SK-N-SH (cell line): ENCODE measurements around the gene ARHGEF10L. TPM values are rescaled to one million over a fixed set of nuclear protein-coding genes. Genes with fewer than 3 reads are reported as not detected.

Experiments
- CTCF ChIA-PET: fragments of 300-600, 350-600 bp; formaldehyde crosslinking; extraction: SDS; loops from one replicate; lab custom pipeline; 2021; lab: Yijun Ruan, JAX
- POLR2A ChIA-PET: fragments of 350-600 bp; sonication (Branson Sonifier 250); formaldehyde crosslinking; extraction: SDS; loops from one replicate; lab custom pipeline; 2020; ENCODE audit warnings: antibody characterized with exemption, inconsistent platforms; lab: Yijun Ruan, JAX
- DNase-seq: peaks from one replicate; pipeline ENCODE4 v3.0.0; 2012
- H2AFZ ChIP-seq: fragments of 200-600 bp; sonication (generic); 2 replicates; pipeline ENCODE4 v1.8.1; 2016; ENCODE audit warnings: antibody characterized with exemption, mild to moderate bottlenecking, low read depth
- H3F3A ChIP-seq: fragments of 200-600 bp; sonication (generic); replicated peaks from 2 replicates; pipeline ENCODE3; 2016; ENCODE audit warnings: antibody characterized with exemption, mild to moderate bottlenecking; ENCODE audit not compliant: insufficient read depth
- H3K27ac ChIP-seq, 2 experiments: fragments of 200-500 bp in 1 of 2; fragments of 200-600 bp in 1 of 2; sonication (Bioruptor generic) in 1 of 2; sonication (generic), shearing (Covaris generic) in 1 of 2; 2 replicates each; pipeline versions ENCODE4 v1.5.1 to v1.6.1; 2014 to 2016; ENCODE audit warnings: low read depth in 2 of 2, inconsistent platforms in 1 of 2, low read length in 1 of 2, mild to moderate bottlenecking in 1 of 2, mixed read lengths in 1 of 2
- H3K27me3 ChIP-seq: fragments of 200-600 bp; sonication (generic), shearing (Covaris generic); 2 replicates; pipeline ENCODE4 v1.6.1; 2016; ENCODE audit warnings: mixed run types; ENCODE audit not compliant: insufficient read depth
- H3K36me3 ChIP-seq, 2 experiments: fragments of 200-500 bp in 1 of 2; fragments of 200-600 bp in 1 of 2; sonication (Bioruptor generic) in 1 of 2; sonication (generic) in 1 of 2; replicated peaks in 1 of 2; 2 replicates each; pipeline versions ENCODE3 to v1.5.1; 2014 to 2016; ENCODE audit warnings: low read length in 1 of 2, mild to moderate bottlenecking in 1 of 2; ENCODE audit not compliant: insufficient read depth in 2 of 2, control insufficient read depth in 1 of 2
- H3K4me1 ChIP-seq, 2 experiments: fragments of 200-500 bp in 1 of 2; fragments of 200-600 bp in 1 of 2; sonication (Bioruptor generic) in 1 of 2; sonication (generic), shearing (Covaris generic) in 1 of 2; 2 replicates each; pipeline versions ENCODE4 v1.5.1 to v1.6.1; 2014 to 2016; ENCODE audit warnings: low read depth in 1 of 2, low read length in 1 of 2, mixed run types in 1 of 2; ENCODE audit not compliant: insufficient read depth in 2 of 2, control insufficient read depth in 1 of 2
- H3K4me2 ChIP-seq: fragments of 200-600 bp; sonication (generic), shearing (Covaris generic); 2 replicates; pipeline ENCODE4 v1.6.1; 2017; ENCODE audit warnings: mixed run types
- H3K4me3 ChIP-seq, 2 experiments: fragments of 200-500 bp in 1 of 2; fragments of 200-600 bp in 1 of 2; sonication (Bioruptor generic) in 1 of 2; sonication (generic), shearing (Covaris generic) in 1 of 2; 2 replicates each; pipeline versions ENCODE4 v1.5.1 to v1.8.1; 2014 to 2016; ENCODE audit warnings: low read depth in 2 of 2, inconsistent platforms in 1 of 2, low read length in 1 of 2, mild to moderate bottlenecking in 1 of 2, mixed read lengths in 1 of 2, moderate library complexity in 1 of 2
- H3K79me2 ChIP-seq: fragments of 200-600 bp; sonication (generic); 2 replicates; pipeline ENCODE4 v1.8.1; 2017; ENCODE audit warnings: mild to moderate bottlenecking; ENCODE audit not compliant: insufficient read depth
- H3K9ac ChIP-seq: fragments of 200-600 bp; sonication (generic); 2 replicates; pipeline ENCODE4 v1.6.1; 2017; ENCODE audit warnings: mixed run types
- H3K9me2 ChIP-seq: fragments of 200-600 bp; sonication (generic); 2 replicates; pipeline ENCODE4 v1.6.1; 2017; ENCODE audit warnings: mixed run types
- H3K9me3 ChIP-seq: fragments of 200-600 bp; sonication (generic); 2 replicates; pipeline ENCODE4 v1.6.1; 2017; ENCODE audit warnings: mixed run types, mild to moderate bottlenecking, moderate library complexity
- H4K20me1 ChIP-seq: fragments of 200-600 bp; sonication (generic); 2 replicates; pipeline ENCODE4 v1.6.1; 2017; ENCODE audit warnings: mild to moderate bottlenecking, mixed run types; ENCODE audit not compliant: insufficient read depth
- ELF1 ChIP-seq: IDR thresholded peaks from 2 replicates; pipeline ENCODE4 v1.4.0; 2012
- EZH2phosphoT487 ChIP-seq: fragments of 200-600 bp; sonication (generic); IDR thresholded peaks from 2 replicates; pipeline ENCODE4 v1.6.1; 2017; ENCODE audit warnings: low read depth, mixed run types, mild to moderate bottlenecking, antibody characterized with exemption, moderate library complexity, borderline replicate concordance
- FOXJ3 ChIP-seq: sonication (generic); formaldehyde crosslinking; IDR thresholded peaks from 2 replicates; pipeline ENCODE4 v1.5.1; 2020; ENCODE audit warnings: mild to moderate bottlenecking, missing genetic modification reagents
- NFIC ChIP-seq: IDR thresholded peaks from 2 replicates; pipeline ENCODE4 v1.4.0; 2012; ENCODE audit warnings: borderline replicate concordance
- NRF1 ChIP-seq: IDR thresholded peaks from 2 replicates; pipeline ENCODE4 v1.6.1; 2012; ENCODE audit warnings: low read depth, mild to moderate bottlenecking, low read length
- POLR2AphosphoS5 ChIP-seq: IDR thresholded peaks from 2 replicates; pipeline ENCODE4 v1.6.1; 2012; ENCODE audit warnings: low read depth, low read length
- RXRA ChIP-seq: IDR thresholded peaks from 2 replicates; pipeline ENCODE4 v1.4.0; 2012; ENCODE audit warnings: low read depth, mild to moderate bottlenecking, borderline replicate concordance
- SMC3 ChIP-seq: IDR thresholded peaks from 2 replicates; pipeline ENCODE4 v1.6.1; 2012; ENCODE audit warnings: low read depth, low read length, improper control_type of control experiment
- TEAD4 ChIP-seq: IDR thresholded peaks from 2 replicates; pipeline ENCODE4 v1.4.0; 2012; ENCODE audit warnings: mild to moderate bottlenecking, borderline replicate concordance; ENCODE audit not compliant: insufficient read depth
- YY1 ChIP-seq: IDR thresholded peaks from 2 replicates; pipeline ENCODE4 v1.4.0; 2012; ENCODE audit warnings: low read depth, mild to moderate bottlenecking
- WGBS: methylation state at CpG from one replicate; pipeline ENCODE4 v1.1.6; 2017; ENCODE audit warnings: low lambda C conversion rate; 5-methylcytosine and 5-hydroxymethylcytosine counted together
- polyA plus RNA-seq, 3 experiments: library from polyadenylated mRNA; depleted of rRNA; stranded (reverse); fragments of >200 nt; gene quantifications; 2 replicates each; pipeline ENCODE4 v1.2.3, GENCODE V29; 2012
- TF ChIP-seq, protein P1 (sequence below): fragments of 200-600 bp; sonication (generic); IDR thresholded peaks from 2 replicates; pipeline ENCODE4 v1.6.1; 2017; ENCODE audit warnings: antibody characterized with exemption, mild to moderate bottlenecking, moderate library complexity
- TF ChIP-seq, protein P2 (sequence below): IDR thresholded peaks from 2 replicates; pipeline ENCODE4 v1.4.0; 2012; ENCODE audit warnings: low read depth, borderline replicate concordance
- TF ChIP-seq, protein P3 (sequence below): IDR thresholded peaks from 2 replicates; pipeline ENCODE4 v1.4.0; 2012; ENCODE audit warnings: low read depth
- TF ChIP-seq, protein P4 (sequence below): fragments of 150-350 bp; IDR thresholded peaks from 2 replicates; pipeline ENCODE4 v1.6.1; 2016; ENCODE audit warnings: mild to moderate bottlenecking, low read depth, low read length

Gene ARHGEF10L
- polyA plus RNA-seq, 1 of the 3 experiments (the other 2 are of a cell fraction), result 12.5 TPM

DNA sequence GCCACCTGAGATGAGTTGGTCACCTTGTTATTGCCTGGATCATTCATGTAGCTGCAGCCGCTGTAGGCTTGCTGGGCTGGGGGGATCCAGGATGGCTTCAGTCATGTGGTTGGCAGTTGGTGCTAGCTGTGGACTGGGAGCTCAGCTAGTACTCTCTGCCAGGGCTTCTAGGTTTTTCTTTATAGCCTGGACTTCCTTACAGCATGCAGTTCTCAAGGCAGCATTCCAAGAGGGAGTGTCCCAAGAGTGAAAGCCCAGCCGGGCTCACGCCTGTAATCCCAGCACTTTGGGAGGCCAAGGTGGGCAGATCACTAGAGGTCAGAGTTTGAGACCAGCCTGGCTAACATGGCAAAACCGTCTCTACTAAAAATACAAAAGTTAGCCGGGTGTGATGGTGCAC, 192.0 kb downstream of the ARHGEF10L start:
- H3K9me2 ChIP-seq, result no peaks in the 10 kb centered on the region
- no peak overlapping the region for H3K9ac ChIP-seq
- no peaks in the 10 kb centered on the region for H3K79me2 ChIP-seq
- ChIA-PET CTCF (interaction anchor here (1.2 to 6.3 kb wide), 3 partner anchors 8 to 70 kb away, joined by 3 to 35 read pairs (median 3); no protein-coding TSS in a partner anchor), POLR2A (no interaction called here)
- H3K27me3 ChIP-seq, result no peaks in the 10 kb centered on the region
- H3K4me3 ChIP-seq, result no peak overlapping the region
- 82% methylated on average over 5 of the region's 5 CpGs for WGBS
- DNase-seq, result no peak
- H3K9me3 ChIP-seq, result no peaks in the 10 kb centered on the region
- H3K27ac ChIP-seq, result no peak overlapping the region
- peaks cover 0 to 18% of the 10 kb centered on the region in 2 experiments; a peak in 1 of 4 replicates for H3K4me1 ChIP-seq
- TF ChIP-seq FOXJ3 (CRISPR knock-in tag), result no peak
- no peak for TF ChIP-seq POLR2AphosphoS5
- no peak for TF ChIP-seq ELF1
- TF ChIP-seq YY1, result no peak
- no peak for TF ChIP-seq SMC3
- TF ChIP-seq, protein P1, sequence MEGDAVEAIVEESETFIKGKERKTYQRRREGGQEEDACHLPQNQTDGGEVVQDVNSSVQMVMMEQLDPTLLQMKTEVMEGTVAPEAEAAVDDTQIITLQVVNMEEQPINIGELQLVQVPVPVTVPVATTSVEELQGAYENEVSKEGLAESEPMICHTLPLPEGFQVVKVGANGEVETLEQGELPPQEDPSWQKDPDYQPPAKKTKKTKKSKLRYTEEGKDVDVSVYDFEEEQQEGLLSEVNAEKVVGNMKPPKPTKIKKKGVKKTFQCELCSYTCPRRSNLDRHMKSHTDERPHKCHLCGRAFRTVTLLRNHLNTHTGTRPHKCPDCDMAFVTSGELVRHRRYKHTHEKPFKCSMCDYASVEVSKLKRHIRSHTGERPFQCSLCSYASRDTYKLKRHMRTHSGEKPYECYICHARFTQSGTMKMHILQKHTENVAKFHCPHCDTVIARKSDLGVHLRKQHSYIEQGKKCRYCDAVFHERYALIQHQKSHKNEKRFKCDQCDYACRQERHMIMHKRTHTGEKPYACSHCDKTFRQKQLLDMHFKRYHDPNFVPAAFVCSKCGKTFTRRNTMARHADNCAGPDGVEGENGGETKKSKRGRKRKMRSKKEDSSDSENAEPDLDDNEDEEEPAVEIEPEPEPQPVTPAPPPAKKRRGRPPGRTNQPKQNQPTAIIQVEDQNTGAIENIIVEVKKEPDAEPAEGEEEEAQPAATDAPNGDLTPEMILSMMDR, result no peak
- TF ChIP-seq EZH2phosphoT487, result no peak
- TF ChIP-seq, protein P2, sequence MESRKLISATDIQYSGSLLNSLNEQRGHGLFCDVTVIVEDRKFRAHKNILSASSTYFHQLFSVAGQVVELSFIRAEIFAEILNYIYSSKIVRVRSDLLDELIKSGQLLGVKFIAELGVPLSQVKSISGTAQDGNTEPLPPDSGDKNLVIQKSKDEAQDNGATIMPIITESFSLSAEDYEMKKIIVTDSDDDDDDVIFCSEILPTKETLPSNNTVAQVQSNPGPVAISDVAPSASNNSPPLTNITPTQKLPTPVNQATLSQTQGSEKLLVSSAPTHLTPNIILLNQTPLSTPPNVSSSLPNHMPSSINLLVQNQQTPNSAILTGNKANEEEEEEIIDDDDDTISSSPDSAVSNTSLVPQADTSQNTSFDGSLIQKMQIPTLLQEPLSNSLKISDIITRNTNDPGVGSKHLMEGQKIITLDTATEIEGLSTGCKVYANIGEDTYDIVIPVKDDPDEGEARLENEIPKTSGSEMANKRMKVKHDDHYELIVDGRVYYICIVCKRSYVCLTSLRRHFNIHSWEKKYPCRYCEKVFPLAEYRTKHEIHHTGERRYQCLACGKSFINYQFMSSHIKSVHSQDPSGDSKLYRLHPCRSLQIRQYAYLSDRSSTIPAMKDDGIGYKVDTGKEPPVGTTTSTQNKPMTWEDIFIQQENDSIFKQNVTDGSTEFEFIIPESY, result no peak
- TF ChIP-seq, protein P3, sequence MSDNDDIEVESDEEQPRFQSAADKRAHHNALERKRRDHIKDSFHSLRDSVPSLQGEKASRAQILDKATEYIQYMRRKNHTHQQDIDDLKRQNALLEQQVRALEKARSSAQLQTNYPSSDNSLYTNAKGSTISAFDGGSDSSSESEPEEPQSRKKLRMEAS, result no peak
- no peak for TF ChIP-seq TEAD4
- no peak for TF ChIP-seq NFIC
- TF ChIP-seq RXRA, result no peak
- no peak for TF ChIP-seq NRF1
- TF ChIP-seq, protein P4, sequence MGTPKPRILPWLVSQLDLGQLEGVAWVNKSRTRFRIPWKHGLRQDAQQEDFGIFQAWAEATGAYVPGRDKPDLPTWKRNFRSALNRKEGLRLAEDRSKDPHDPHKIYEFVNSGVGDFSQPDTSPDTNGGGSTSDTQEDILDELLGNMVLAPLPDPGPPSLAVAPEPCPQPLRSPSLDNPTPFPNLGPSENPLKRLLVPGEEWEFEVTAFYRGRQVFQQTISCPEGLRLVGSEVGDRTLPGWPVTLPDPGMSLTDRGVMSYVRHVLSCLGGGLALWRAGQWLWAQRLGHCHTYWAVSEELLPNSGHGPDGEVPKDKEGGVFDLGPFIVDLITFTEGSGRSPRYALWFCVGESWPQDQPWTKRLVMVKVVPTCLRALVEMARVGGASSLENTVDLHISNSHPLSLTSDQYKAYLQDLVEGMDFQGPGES, result no peak
- TF ChIP-seq, all 33 proteins: peak for 0
- Histone ChIP-seq H3K4me2 (no peak overlapping the region), H2AFZ (no peak overlapping the region), H3F3A (no peaks in the 10 kb centered on the region), H4K20me1 (no peaks in the 10 kb centered on the region), H3K36me3 (no peaks in the 10 kb centered on the region)
